Nephron progenitor cell (in vitro differentiated cells): ENCODE results near the gene SYAP1.

Experiments
- DNase-seq: peaks from one replicate; pipeline ENCODE4 v3.0.0; 2021
- H3K27ac Mint-ChIP-seq: 2 replicates; pipeline ENCODE4 v1.8.0; 2021; ENCODE audit warnings: mild to moderate bottlenecking, moderate library complexity, mixed read lengths
- H3K27me3 Mint-ChIP-seq: 2 replicates; pipeline ENCODE4 v1.8.0; 2021; ENCODE audit warnings: mild to moderate bottlenecking, low read depth, mixed read lengths; ENCODE audit not compliant: poor library complexity
- H3K36me3 Mint-ChIP-seq: 2 replicates; pipeline ENCODE4 v1.8.0; 2021; ENCODE audit warnings: low read depth, mixed read lengths
- H3K4me1 Mint-ChIP-seq: 2 replicates; pipeline ENCODE4 v1.8.0; 2021; ENCODE audit warnings: mixed read lengths
- H3K4me3 Mint-ChIP-seq: 2 replicates; pipeline ENCODE4 v1.8.0; 2021; ENCODE audit warnings: mild to moderate bottlenecking, moderate library complexity, mixed read lengths
- H3K9me3 Mint-ChIP-seq: 2 replicates; pipeline ENCODE4 v1.8.0; 2021; ENCODE audit warnings: mild to moderate bottlenecking, moderate library complexity, mixed read lengths
- TF ChIP-seq, protein P1 (sequence below): fragments of 200-600 bp; sonication (generic); IDR thresholded peaks from 2 replicates; pipeline ENCODE4 v1.5.0; 2021; ENCODE audit warnings: antibody characterized with exemption

SYAP1 gene

DNA sequence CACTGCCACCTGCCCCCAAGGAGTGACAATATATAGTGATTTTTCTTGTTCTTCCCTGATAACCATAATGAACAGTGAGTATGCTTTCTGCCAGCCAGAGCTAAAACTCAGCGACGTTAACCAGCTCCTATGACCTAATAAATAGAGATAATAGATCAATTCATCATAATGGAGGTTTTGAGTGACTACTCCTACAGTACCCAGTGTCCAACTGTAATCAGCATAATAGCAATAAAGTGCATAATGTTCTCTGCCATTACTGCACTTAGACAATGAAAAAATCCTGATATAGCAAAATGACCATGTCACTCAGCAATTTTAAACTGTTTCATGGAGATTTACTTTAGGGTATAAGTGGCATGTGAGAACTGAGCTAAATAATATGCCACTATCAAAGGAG lies 46.2 kb downstream of the SYAP1 start:
- Mint-ChIP-seq H3K4me1 (no peaks in the 10 kb centered on the region), H3K27me3 (no peaks in the 10 kb centered on the region), H3K9me3 (no peaks in the 10 kb centered on the region), H3K36me3 (peaks cover 13% of the 10 kb centered on the region), H3K4me3 (no peak overlapping the region), H3K27ac (no peak overlapping the region)
- DNase-seq, result no peak
- TF ChIP-seq, protein P1, sequence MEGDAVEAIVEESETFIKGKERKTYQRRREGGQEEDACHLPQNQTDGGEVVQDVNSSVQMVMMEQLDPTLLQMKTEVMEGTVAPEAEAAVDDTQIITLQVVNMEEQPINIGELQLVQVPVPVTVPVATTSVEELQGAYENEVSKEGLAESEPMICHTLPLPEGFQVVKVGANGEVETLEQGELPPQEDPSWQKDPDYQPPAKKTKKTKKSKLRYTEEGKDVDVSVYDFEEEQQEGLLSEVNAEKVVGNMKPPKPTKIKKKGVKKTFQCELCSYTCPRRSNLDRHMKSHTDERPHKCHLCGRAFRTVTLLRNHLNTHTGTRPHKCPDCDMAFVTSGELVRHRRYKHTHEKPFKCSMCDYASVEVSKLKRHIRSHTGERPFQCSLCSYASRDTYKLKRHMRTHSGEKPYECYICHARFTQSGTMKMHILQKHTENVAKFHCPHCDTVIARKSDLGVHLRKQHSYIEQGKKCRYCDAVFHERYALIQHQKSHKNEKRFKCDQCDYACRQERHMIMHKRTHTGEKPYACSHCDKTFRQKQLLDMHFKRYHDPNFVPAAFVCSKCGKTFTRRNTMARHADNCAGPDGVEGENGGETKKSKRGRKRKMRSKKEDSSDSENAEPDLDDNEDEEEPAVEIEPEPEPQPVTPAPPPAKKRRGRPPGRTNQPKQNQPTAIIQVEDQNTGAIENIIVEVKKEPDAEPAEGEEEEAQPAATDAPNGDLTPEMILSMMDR, result no peak

DNA sequence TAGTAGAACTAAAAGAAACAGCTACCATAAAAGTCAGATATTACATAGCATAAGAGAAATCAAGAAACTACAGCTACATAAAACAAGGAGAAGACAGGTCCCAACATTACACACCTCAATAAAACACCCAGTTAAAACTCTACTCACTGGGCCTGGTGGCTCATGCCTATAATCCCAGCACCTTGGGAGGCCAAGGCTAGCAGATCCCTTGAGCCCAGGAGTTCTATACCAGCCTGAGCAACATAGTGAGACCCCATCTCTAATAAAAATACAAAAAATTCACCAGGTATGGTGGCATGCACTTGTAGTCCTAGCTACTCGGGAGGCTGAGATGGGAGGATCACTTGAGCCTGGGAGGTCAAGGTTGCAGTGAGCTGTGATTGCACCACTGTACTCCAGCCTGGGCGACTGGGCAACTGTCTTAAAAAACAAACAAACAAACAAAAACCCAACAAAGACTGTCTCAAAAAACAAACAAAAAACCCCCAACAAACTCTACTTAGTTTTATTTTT lies 51.6 kb downstream of the SYAP1 start:
- no peak for DNase-seq
- Mint-ChIP-seq H3K27ac (peak overlapping the region; percentile 100), H3K4me1 (peaks cover 11% of the 10 kb centered on the region), H3K36me3 (peaks cover 4% of the 10 kb centered on the region), H3K4me3 (no peak overlapping the region), H3K27me3 (no peaks in the 10 kb centered on the region), H3K9me3 (peaks cover 5% of the 10 kb centered on the region)
- TF ChIP-seq, protein P1, result no peak

DNA sequence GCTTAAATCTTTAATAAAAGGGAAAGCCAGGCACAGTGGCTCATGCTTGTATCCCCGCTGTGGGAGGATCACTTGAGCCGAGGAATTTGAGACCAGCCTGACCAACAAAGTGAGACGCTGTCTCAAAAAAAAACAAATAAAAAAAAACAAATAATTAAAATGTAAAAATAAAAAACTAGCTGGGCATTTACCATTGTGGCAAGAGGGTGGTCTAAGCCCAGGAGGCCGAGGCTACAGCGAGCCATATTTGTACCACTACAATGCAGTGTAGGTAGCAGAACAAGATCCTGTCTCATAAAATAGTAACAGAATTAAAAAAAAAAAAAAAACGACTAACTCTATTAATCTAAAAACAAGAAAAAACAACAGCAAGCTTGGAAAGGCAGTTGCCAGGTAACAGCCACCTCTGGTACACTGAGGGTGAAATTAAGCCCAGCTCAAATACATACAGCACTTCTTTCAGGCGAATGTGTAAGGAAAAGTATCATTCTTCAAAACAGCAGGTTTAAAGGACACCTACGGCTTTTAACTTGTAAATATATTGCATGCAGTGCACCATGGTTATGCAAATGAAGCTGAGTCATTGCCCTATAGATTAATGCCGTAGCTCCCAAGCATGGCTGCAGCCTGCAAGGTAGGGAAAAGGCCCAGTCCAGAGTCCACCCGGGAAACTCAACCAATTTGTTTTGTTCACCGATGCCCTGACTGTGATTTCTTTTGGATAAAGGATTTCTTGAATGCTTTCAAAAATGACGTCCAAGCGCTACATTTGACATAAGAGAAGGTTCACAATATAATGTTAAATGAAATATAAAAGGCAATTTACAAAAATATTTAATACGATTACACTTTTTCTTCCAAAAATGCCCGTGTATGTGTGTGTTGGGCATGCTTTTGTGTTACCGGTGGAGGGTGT lies 52.3 kb downstream of the SYAP1 start:
- DNase-seq, result peak; percentile 12
- peak overlapping the region; percentile 100 for H3K27ac Mint-ChIP-seq
- no peaks in the 10 kb centered on the region for H3K27me3 Mint-ChIP-seq
- no peak overlapping the region for H3K4me3 Mint-ChIP-seq
- peaks cover 4% of the 10 kb centered on the region for H3K36me3 Mint-ChIP-seq
- peaks cover 5% of the 10 kb centered on the region for H3K9me3 Mint-ChIP-seq
- peaks cover 11% of the 10 kb centered on the region for H3K4me1 Mint-ChIP-seq
- TF ChIP-seq, protein P1, result no peak

DNA sequence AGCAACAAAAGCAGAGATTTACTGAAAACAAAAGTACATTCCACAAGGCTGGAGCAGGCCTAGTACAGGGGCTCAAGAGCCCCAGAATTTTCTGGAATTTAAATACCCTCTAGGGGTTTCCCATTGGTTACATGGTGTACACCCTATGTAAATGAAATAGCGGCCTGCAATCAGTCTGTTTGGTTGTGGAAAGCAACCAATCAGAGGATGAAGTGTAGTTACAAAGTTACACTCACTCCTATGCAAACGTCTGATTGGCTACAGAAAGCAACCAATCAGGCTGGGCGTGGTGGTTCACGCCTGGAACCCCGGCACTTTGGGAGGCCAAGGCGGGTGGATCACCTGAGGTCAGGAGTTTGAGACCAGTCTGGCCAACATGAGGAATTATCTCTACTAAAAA lies 53.0 kb downstream of the SYAP1 start:
- peaks cover 11% of the 10 kb centered on the region for H3K4me1 Mint-ChIP-seq
- no peaks in the 10 kb centered on the region for H3K27me3 Mint-ChIP-seq
- TF ChIP-seq, protein P1, result no peak
- H3K27ac Mint-ChIP-seq, result peak overlapping the region; percentile 100
- H3K36me3 Mint-ChIP-seq, result peaks cover 4% of the 10 kb centered on the region
- no peak for DNase-seq
- peaks cover 5% of the 10 kb centered on the region for H3K9me3 Mint-ChIP-seq
- H3K4me3 Mint-ChIP-seq, result no peak overlapping the region

DNA sequence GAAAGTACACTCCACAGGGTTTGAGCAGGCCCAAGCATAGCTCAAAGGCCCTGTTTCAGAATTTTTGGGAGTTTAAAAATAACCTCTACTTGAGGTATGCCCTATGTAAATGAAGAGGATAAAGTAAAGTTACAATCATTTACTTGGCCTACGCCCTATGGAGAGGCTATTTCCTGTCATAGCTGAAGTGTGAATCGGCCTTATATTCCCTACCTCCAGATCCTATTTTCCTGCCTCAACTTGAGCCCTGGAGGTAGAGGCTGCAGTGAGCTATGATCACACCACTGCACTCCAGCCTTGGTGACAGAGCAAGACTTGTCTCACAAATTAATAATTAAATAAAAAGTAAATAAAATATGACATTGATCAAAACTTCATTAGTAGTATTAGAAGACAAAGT lies 55.3 kb downstream of the SYAP1 start:
- H3K9me3 Mint-ChIP-seq, result peaks cover 5% of the 10 kb centered on the region
- TF ChIP-seq, protein P1, result no peak
- H3K27me3 Mint-ChIP-seq, result no peaks in the 10 kb centered on the region
- H3K4me1 Mint-ChIP-seq, result peaks cover 19% of the 10 kb centered on the region
- DNase-seq, result no peak
- no peak overlapping the region for H3K27ac Mint-ChIP-seq
- no peak overlapping the region for H3K4me3 Mint-ChIP-seq
- H3K36me3 Mint-ChIP-seq, result peaks cover 4% of the 10 kb centered on the region
